Neural cell (in vitro differentiated cells): ENCODE measurements around the gene LEF1.

Source experiments
- EP300 ChIP-seq: fragments of 450-650 bp; conservative IDR thresholded peaks from 2 replicates; pipeline ENCODE4 v1.6.1; 2014; ENCODE audit warnings: antibody characterized with exemption, mild to moderate bottlenecking, moderate library complexity; ENCODE audit not compliant: poor library complexity, severe bottlenecking
- EZH2 ChIP-seq: fragments of 200-600, 300-800 bp; shearing (Covaris generic), sonication (generic); IDR thresholded peaks from 2 replicates; pipeline ENCODE4 v1.6.1; 2014; ENCODE audit warnings: antibody characterized with exemption, low read length, borderline replicate concordance, mild to moderate bottlenecking; ENCODE audit not compliant: insufficient read depth, poor library complexity, severe bottlenecking
- MXI1 ChIP-seq: fragments of 450-650 bp; conservative IDR thresholded peaks from 2 replicates; pipeline ENCODE4 v1.6.1; 2014; ENCODE audit warnings: antibody characterized with exemption, mild to moderate bottlenecking; ENCODE audit not compliant: poor library complexity, severe bottlenecking
- POLR2AphosphoS5 ChIP-seq: IDR thresholded peaks from 2 replicates; pipeline ENCODE4 v1.6.1; 2012
- TAF1 ChIP-seq: IDR thresholded peaks from 2 replicates; pipeline ENCODE4 v1.6.1; 2012; ENCODE audit warnings: low read depth
- TF ChIP-seq, protein P1 (sequence below): fragments of 450-650 bp; IDR thresholded peaks from 2 replicates; pipeline ENCODE4 v1.5.1; 2014; ENCODE audit warnings: antibody characterized with exemption, mild to moderate bottlenecking, moderate library complexity; ENCODE audit not compliant: poor library complexity, severe bottlenecking

GRCh38 chr4:108203377-108203776 lies 34.6 kb upstream of the LEF1 start:
- TF ChIP-seq, protein P1, sequence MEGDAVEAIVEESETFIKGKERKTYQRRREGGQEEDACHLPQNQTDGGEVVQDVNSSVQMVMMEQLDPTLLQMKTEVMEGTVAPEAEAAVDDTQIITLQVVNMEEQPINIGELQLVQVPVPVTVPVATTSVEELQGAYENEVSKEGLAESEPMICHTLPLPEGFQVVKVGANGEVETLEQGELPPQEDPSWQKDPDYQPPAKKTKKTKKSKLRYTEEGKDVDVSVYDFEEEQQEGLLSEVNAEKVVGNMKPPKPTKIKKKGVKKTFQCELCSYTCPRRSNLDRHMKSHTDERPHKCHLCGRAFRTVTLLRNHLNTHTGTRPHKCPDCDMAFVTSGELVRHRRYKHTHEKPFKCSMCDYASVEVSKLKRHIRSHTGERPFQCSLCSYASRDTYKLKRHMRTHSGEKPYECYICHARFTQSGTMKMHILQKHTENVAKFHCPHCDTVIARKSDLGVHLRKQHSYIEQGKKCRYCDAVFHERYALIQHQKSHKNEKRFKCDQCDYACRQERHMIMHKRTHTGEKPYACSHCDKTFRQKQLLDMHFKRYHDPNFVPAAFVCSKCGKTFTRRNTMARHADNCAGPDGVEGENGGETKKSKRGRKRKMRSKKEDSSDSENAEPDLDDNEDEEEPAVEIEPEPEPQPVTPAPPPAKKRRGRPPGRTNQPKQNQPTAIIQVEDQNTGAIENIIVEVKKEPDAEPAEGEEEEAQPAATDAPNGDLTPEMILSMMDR = no peak
- TF ChIP-seq POLR2AphosphoS5 = no peak
- no peak for TF ChIP-seq TAF1
- no peak for TF ChIP-seq EP300
- no peak for TF ChIP-seq EZH2
- TF ChIP-seq MXI1 = no peak
